IMR-90 (cell line): ENCODE data around the gene TEX261. TPM values are rescaled to one million over a fixed set of nuclear protein-coding genes. Genes with fewer than 3 reads are reported as not detected.
A peak's percentile ranks its signal among the peaks of the same experiment; 100 is the strongest.

ENCODE experiments used
- ATAC-seq: fragments of 200-7000 bp; cut with Tn5 transposase; 2 replicates; pipeline ENCODE4 v1.9.1; 2020; ENCODE audit warnings: low read depth, mild to moderate bottlenecking, moderate library complexity
- BruUV-seq: library from RNA; stranded (reverse); fragments of 400-500 nt; replicated peaks from 2 replicates; lab custom pipeline; 2021; lab: Mats Ljungman, UMichigan
- CTCF ChIA-PET: fragments of 300-600 bp; formaldehyde crosslinking; extraction: SDS; loops from one replicate; lab custom pipeline; 2021; ENCODE audit warnings: antibody characterized with exemption; lab: Yijun Ruan, JAX
- POLR2A ChIA-PET: fragments of 300-600 bp; sonication (Branson Sonifier 250); formaldehyde crosslinking; loops from one replicate; lab custom pipeline; 2022; ENCODE audit warnings: antibody characterized with exemption; ENCODE audit not compliant: unreplicated experiment; lab: Charles Lee
- DNase-seq: peaks from one replicate; pipeline ENCODE4 v3.0.0; 2013
- H2AFZ ChIP-seq: replicated peaks from 2 replicates; pipeline ENCODE3; 2013; ENCODE audit warnings: low read length, mild to moderate bottlenecking; ENCODE audit not compliant: poor library complexity
- H2AK5ac ChIP-seq: 2 replicates; pipeline ENCODE4 v1.6.1; 2013; ENCODE audit warnings: low read depth, low read length, inconsistent platforms
- H2AK9ac ChIP-seq: replicated peaks from 2 replicates; pipeline ENCODE3; 2013; ENCODE audit warnings: mild to moderate bottlenecking, low read depth, low read length, moderate library complexity; ENCODE audit not compliant: poor library complexity
- H2BK120ac ChIP-seq: 2 replicates; pipeline ENCODE4 v1.6.1; 2013; ENCODE audit warnings: low read depth, low read length, inconsistent platforms
- H2BK15ac ChIP-seq: 3 replicates; pipeline ENCODE4 v1.6.1; 2013; ENCODE audit warnings: low read depth, low read length, inconsistent platforms
- H2BK20ac ChIP-seq: 2 replicates; pipeline ENCODE4 v1.6.1; 2013; ENCODE audit warnings: low read depth, mild to moderate bottlenecking, inconsistent platforms, low read length, moderate library complexity
- H2BK5ac ChIP-seq: 2 replicates; pipeline ENCODE4 v1.6.1; 2013; ENCODE audit warnings: mild to moderate bottlenecking, low read depth, low read length, inconsistent platforms; ENCODE audit not compliant: poor library complexity, severe bottlenecking
- H3K14ac ChIP-seq: replicated peaks from 2 replicates; pipeline ENCODE4 v1.6.1; 2013; ENCODE audit warnings: low read depth, low read length, inconsistent platforms
- H3K18ac ChIP-seq: 2 replicates; pipeline ENCODE4 v1.6.1; 2013; ENCODE audit warnings: low read depth, low read length, control low read depth
- H3K23ac ChIP-seq: 2 replicates; pipeline ENCODE4 v1.6.1; 2013; ENCODE audit warnings: low read depth, low read length, inconsistent platforms
- H3K27ac ChIP-seq: 2 replicates; pipeline ENCODE4 v1.5.1; 2013; ENCODE audit warnings: mild to moderate bottlenecking, control low read depth, low read length; ENCODE audit not compliant: insufficient read depth
- H3K27me3 ChIP-seq: 2 replicates; pipeline ENCODE4 v1.6.1; 2013; ENCODE audit warnings: low read length; ENCODE audit not compliant: control insufficient read depth, insufficient read depth
- H3K36me3 ChIP-seq: 2 replicates; pipeline ENCODE4 v1.6.1; 2013; ENCODE audit warnings: low read length, mixed read lengths; ENCODE audit not compliant: control insufficient read depth, insufficient read depth
- H3K4ac ChIP-seq: 2 replicates; pipeline ENCODE4 v1.6.1; 2013; ENCODE audit warnings: low read depth, low read length, inconsistent platforms
- H3K4me1 ChIP-seq: 2 replicates; pipeline ENCODE4 v1.6.1; 2013; ENCODE audit warnings: low read length, mixed read lengths; ENCODE audit not compliant: control insufficient read depth, insufficient read depth
- H3K4me2 ChIP-seq: 2 replicates; pipeline ENCODE4 v1.6.1; 2013; ENCODE audit warnings: low read depth, mild to moderate bottlenecking, control low read depth, low read length, moderate library complexity
- H3K4me3 ChIP-seq: 2 replicates; pipeline ENCODE4 v1.5.1; 2013; ENCODE audit warnings: low read depth, mild to moderate bottlenecking, control low read depth, low read length, moderate library complexity; ENCODE audit not compliant: insufficient read depth
- H3K56ac ChIP-seq: 2 replicates; pipeline ENCODE4 v1.6.1; 2013; ENCODE audit warnings: low read length, inconsistent platforms; ENCODE audit not compliant: insufficient read depth; ENCODE audit errors: extremely low read depth
- H3K79me1 ChIP-seq, 2 experiments: 2 replicates each; pipeline ENCODE4 v1.6.1; 2013; ENCODE audit warnings: low read length in 2 of 2, inconsistent platforms in 1 of 2, low read depth in 1 of 2
- H3K9ac ChIP-seq: 2 replicates; pipeline ENCODE4 v1.6.1; 2013; ENCODE audit warnings: low read depth, low read length, control low read depth
- H3K9me1 ChIP-seq: 2 replicates; pipeline ENCODE4 v1.6.1; 2013; ENCODE audit warnings: low read length, inconsistent platforms; ENCODE audit not compliant: insufficient read depth
- H3K9me3 ChIP-seq: 2 replicates; pipeline ENCODE4 v1.6.1; 2013; ENCODE audit warnings: low read length; ENCODE audit not compliant: control insufficient read depth, insufficient read depth
- H4K20me1 ChIP-seq: 2 replicates; pipeline ENCODE4 v1.6.1; 2013; ENCODE audit warnings: low read length, inconsistent platforms; ENCODE audit not compliant: insufficient read depth
- H4K5ac ChIP-seq: 2 replicates; pipeline ENCODE4 v1.6.1; 2013; ENCODE audit warnings: mild to moderate bottlenecking, low read depth, low read length, control low read depth
- H4K8ac ChIP-seq, 2 experiments: 2 replicates each; pipeline ENCODE4 v1.6.1; 2013; ENCODE audit warnings: low read depth in 2 of 2, low read length in 2 of 2, control low read depth in 1 of 2, inconsistent platforms in 1 of 2
- H4K91ac ChIP-seq: 2 replicates; pipeline ENCODE4 v1.6.1; 2013; ENCODE audit warnings: low read depth, low read length, inconsistent platforms; ENCODE audit not compliant: insufficient read depth
- BHLHE40 ChIP-seq: fragments of 150-350 bp; IDR thresholded peaks from 2 replicates; pipeline ENCODE4 v1.6.1; 2016; ENCODE audit warnings: mild to moderate bottlenecking, low read depth, low read length
- CHD1 ChIP-seq: IDR thresholded peaks from 2 replicates; pipeline ENCODE4 v1.6.1; 2012; ENCODE audit warnings: low read depth, low read length, improper control_type of control experiment
- ELK1 ChIP-seq: fragments of 150-350 bp; IDR thresholded peaks from 2 replicates; pipeline ENCODE4 v1.6.1; 2016; ENCODE audit warnings: low read depth, mild to moderate bottlenecking, low read length, moderate library complexity, borderline replicate concordance
- MAZ ChIP-seq: IDR thresholded peaks from 2 replicates; pipeline ENCODE4 v1.6.1; 2012; ENCODE audit warnings: low read depth, mild to moderate bottlenecking, low read length, improper control_type of control experiment, moderate library complexity, borderline replicate concordance
- MXI1 ChIP-seq: IDR thresholded peaks from 2 replicates; pipeline ENCODE4 v1.6.1; 2012; ENCODE audit warnings: low read depth, mild to moderate bottlenecking, low read length, moderate library complexity, borderline replicate concordance
- NFE2L2 ChIP-seq: fragments of 150-350 bp; IDR thresholded peaks from 2 replicates; pipeline ENCODE4 v1.6.1; 2016; ENCODE audit warnings: low read depth, mild to moderate bottlenecking, low read length
- POLR2A ChIP-seq: IDR thresholded peaks from 2 replicates; pipeline ENCODE4 v1.6.1; 2012; ENCODE audit warnings: mild to moderate bottlenecking, low read depth, low read length
- RAD21 ChIP-seq: IDR thresholded peaks from 2 replicates; pipeline ENCODE4 v1.6.1; 2012; ENCODE audit warnings: low read length, improper control_type of control experiment
- RCOR1 ChIP-seq: IDR thresholded peaks from 2 replicates; pipeline ENCODE4 v1.6.1; 2012; ENCODE audit warnings: mild to moderate bottlenecking, low read length, improper control_type of control experiment; ENCODE audit not compliant: insufficient replicate concordance
- RFX5 ChIP-seq: IDR thresholded peaks from 2 replicates; pipeline ENCODE4 v1.8.0; 2012; ENCODE audit warnings: low read depth, mild to moderate bottlenecking, low read length, moderate library complexity
- SMC3 ChIP-seq: fragments of 150-350 bp; IDR thresholded peaks from 2 replicates; pipeline ENCODE4 v1.6.1; 2016; ENCODE audit warnings: low read depth, mild to moderate bottlenecking, antibody characterized with exemption, low read length, moderate library complexity
- WGBS, 2 experiments: methylation state at CpG; one replicate each; pipeline versions ENCODE4 v1.1.5 to v1.1.7; 2013; ENCODE audit warnings: missing lambda C conversion rate in 2 of 2; ENCODE audit not compliant: insufficient read length in 1 of 2; ENCODE audit errors: extremely low coverage in 2 of 2; 5-methylcytosine and 5-hydroxymethylcytosine counted together
- dilution Hi-C: fragments of 300-500 bp; cut with HindIII; formaldehyde crosslinking; loops from one replicate; pipeline ENCODE4 v1.14.3; 2018; ENCODE audit warnings: low sequenced_read_pairs; ENCODE audit not compliant: unreplicated experiment
- in situ Hi-C: fragments of 300-500 bp; cut with MboI; formaldehyde crosslinking; loops from 3 replicates; pipeline ENCODE4 v1.14.3; 2019; ENCODE audit warnings: low sequenced_read_pairs, inconsistent platforms, mixed read lengths
- intact Hi-C: fragments of 100-400 bp; cut with micrococcal nuclease; formaldehyde crosslinking; loops from 2 replicates; pipeline ENCODE4 v1.10.0; 2022
- polyA plus RNA-seq, 3 experiments: library from polyadenylated mRNA; depleted of rRNA; stranded (reverse); fragments of >200 nt; gene quantifications; 2 replicates each; pipeline ENCODE4 v1.2.3, GENCODE V29; 2012; ENCODE audit warnings: low replicate concordance in 1 of 3
- total RNA-seq: library from RNA; depleted of rRNA; stranded (reverse); fragments of >200 nt; gene quantifications from 2 replicates; pipeline ENCODE4 v1.2.3, GENCODE V29; 2012
- TF ChIP-seq, protein P1 (sequence below): conservative IDR thresholded peaks from 2 replicates; pipeline ENCODE4 v1.5.1; 2012; ENCODE audit warnings: mild to moderate bottlenecking, low read depth, low read length, improper control_type of control experiment

The TEX261 gene
- total and polyA plus RNA-seq, 2 of the 4 experiments (the other 2 are of a cell fraction): 26.3 to 69.8 TPM

DNA sequence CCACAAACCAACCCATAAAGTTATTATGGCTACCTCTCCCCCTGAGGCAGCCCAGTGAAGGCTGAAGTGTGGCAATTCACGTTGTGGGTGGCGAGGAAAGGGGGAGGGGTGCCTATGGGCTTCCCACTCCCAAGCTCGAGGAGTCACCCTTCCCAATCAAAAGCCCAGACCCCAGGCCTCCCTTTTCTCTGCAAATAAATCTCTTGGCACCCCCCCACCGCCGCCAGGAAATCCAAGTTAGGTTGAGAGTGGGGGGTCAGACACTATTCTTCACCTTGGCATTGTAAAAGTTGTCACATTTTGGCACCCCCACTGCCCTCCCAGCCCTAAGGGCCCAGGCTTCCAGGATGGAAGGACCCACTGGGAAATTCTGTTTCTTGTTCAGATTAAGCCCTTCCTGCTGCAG lies 9.4 kb downstream of the TEX261 start:
- Histone ChIP-seq H3K56ac (no peak overlapping the region), H2BK5ac (no peak overlapping the region), H3K23ac (no peak overlapping the region), H2BK120ac (no peak overlapping the region), H4K5ac (no peak overlapping the region), H3K4ac (no peak overlapping the region), H3K79me1 (peaks cover 0 to 2% of the 10 kb centered on the region in 2 experiments; a peak in 1 of 4 replicates), H2BK15ac (no peak overlapping the region), H3K9ac (no peak overlapping the region), H2AK9ac (no peak overlapping the region), H3K9me3 (no peaks in the 10 kb centered on the region), H4K8ac (no peak overlapping the region), H3K14ac (no peak overlapping the region), H2AK5ac (no peak overlapping the region), H3K27ac (no peak overlapping the region), H3K36me3 (peaks cover 37% of the 10 kb centered on the region), H3K4me3 (no peak overlapping the region), H3K4me1 (no peaks in the 10 kb centered on the region), H3K27me3 (no peaks in the 10 kb centered on the region), H3K18ac (no peak overlapping the region), H4K91ac (no peak overlapping the region), H3K9me1 (no peaks in the 10 kb centered on the region), H2AFZ (peak overlapping the region; percentile 62), H3K4me2 (no peak overlapping the region), H4K20me1 (peaks cover 5% of the 10 kb centered on the region; the same call in 1 of the 2 replicates), H2BK20ac (no peak overlapping the region)
- DNase-seq (no peak), ATAC-seq (no peak)
- in situ Hi-C loops: loop anchor here (10.0 kb wide), 1 partner anchor 690 kb away; the partner anchor contains the start of gene SNRPG
- intact Hi-C loops: no loop called here
- dilution Hi-C loops: no loop called here
- ChIA-PET POLR2A (no interaction called here), CTCF (no interaction called here)
- TF ChIP-seq, protein P1, sequence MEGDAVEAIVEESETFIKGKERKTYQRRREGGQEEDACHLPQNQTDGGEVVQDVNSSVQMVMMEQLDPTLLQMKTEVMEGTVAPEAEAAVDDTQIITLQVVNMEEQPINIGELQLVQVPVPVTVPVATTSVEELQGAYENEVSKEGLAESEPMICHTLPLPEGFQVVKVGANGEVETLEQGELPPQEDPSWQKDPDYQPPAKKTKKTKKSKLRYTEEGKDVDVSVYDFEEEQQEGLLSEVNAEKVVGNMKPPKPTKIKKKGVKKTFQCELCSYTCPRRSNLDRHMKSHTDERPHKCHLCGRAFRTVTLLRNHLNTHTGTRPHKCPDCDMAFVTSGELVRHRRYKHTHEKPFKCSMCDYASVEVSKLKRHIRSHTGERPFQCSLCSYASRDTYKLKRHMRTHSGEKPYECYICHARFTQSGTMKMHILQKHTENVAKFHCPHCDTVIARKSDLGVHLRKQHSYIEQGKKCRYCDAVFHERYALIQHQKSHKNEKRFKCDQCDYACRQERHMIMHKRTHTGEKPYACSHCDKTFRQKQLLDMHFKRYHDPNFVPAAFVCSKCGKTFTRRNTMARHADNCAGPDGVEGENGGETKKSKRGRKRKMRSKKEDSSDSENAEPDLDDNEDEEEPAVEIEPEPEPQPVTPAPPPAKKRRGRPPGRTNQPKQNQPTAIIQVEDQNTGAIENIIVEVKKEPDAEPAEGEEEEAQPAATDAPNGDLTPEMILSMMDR: no peak
- no peak for TF ChIP-seq POLR2A
- TF ChIP-seq CHD1: no peak
- no peak for TF ChIP-seq NFE2L2
- TF ChIP-seq RCOR1: no peak
- no peak for TF ChIP-seq RAD21
- TF ChIP-seq MAZ: no peak
- TF ChIP-seq SMC3: no peak
- TF ChIP-seq ELK1: no peak
- no peak for TF ChIP-seq RFX5
- TF ChIP-seq MXI1: no peak
- no peak for TF ChIP-seq BHLHE40
- no CpG with 5 or more reads among the region's 5 CpGs for WGBS, 2 experiments
- BruUV-seq: no TSS peak
